AG04450 (cell line): ENCODE measurements around the gene HRH3. TPM values are rescaled to one million over a fixed set of nuclear protein-coding genes. Genes with fewer than 3 reads are reported as not detected.

Experiments
- CTCF ChIA-PET: fragments of 300-600, 350-600 bp; formaldehyde crosslinking; extraction: SDS; loops from one replicate; lab custom pipeline; 2022; ENCODE audit warnings: antibody characterized with exemption, inconsistent platforms; lab: Charles Lee
- POLR2A ChIA-PET: fragments of 350-600 bp; formaldehyde crosslinking; extraction: SDS; loops from one replicate; lab custom pipeline; 2021; ENCODE audit warnings: antibody characterized with exemption, inconsistent platforms; lab: Yijun Ruan, JAX
- DNase-seq: peaks from one replicate; pipeline ENCODE4 v3.0.0-alpha.2; 2011; ENCODE audit warnings: low read depth, low spot score
- H3K27ac ChIP-seq: one replicate; pipeline ENCODE4 v1.5.1; 2012; ENCODE audit warnings: low read depth, low read length, control low read depth
- H3K27me3 ChIP-seq: one replicate; pipeline ENCODE4 v1.6.0; 2012; ENCODE audit warnings: low read length; ENCODE audit not compliant: control insufficient read depth, insufficient read depth
- H3K4me3 ChIP-seq: 2 replicates; pipeline ENCODE4 v1.5.1; 2011; ENCODE audit warnings: mild to moderate bottlenecking, low read depth, low read length, control low read depth
- H3K9me3 ChIP-seq: 2 replicates; pipeline ENCODE4 v1.5.1; 2012; ENCODE audit warnings: low read length; ENCODE audit not compliant: control insufficient read depth, insufficient read depth
- CTCF ChIP-seq: IDR thresholded peaks from 2 replicates; pipeline ENCODE4 v1.5.1; 2011; ENCODE audit warnings: low read depth, low read length, control low read depth, inconsistent platforms
- polyA plus RNA-seq: library from polyadenylated mRNA; depleted of rRNA; stranded (reverse); fragments of >200 nt; gene quantifications from 2 replicates; pipeline ENCODE4 v1.2.3, GENCODE V29; 2011

HRH3 gene
- polyA plus RNA-seq, 1 experiment, result not detected

DNA sequence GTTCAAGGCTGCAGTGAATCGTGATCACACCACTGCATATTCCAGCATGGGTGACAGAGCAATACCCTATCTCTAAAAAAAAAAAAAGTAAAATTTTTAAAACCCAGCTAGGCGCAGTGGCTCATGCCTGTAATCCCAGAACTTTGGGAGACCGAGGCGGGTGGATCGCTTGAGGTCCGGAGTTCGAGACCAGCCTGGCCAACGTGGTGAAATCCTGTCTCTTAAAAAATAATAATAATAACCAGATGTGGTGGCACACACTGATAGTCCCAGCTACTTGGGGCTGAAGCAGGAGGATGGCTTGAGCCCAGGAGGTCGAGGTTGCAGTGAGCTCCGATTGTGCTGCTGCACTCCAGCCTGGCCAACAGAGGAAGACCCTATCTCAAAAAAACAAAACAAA is 23.8 kb downstream of the HRH3 start:
- Histone ChIP-seq H3K27me3 (no peaks in the 10 kb centered on the region), H3K27ac (no peak overlapping the region), H3K9me3 (no peaks in the 10 kb centered on the region; the same call in 1 of the 2 replicates), H3K4me3 (no peak overlapping the region)
- ChIA-PET POLR2A (no interaction called here), CTCF (no interaction called here)
- DNase-seq, result no peak
- no peak for TF ChIP-seq CTCF

GRCh38 chr20:62195736-62196135 is 24.3 kb downstream of the HRH3 start:
- no peak overlapping the region for H3K4me3 ChIP-seq
- no peak for TF ChIP-seq CTCF
- DNase-seq, result no peak
- ChIA-PET CTCF (no interaction called here), POLR2A (no interaction called here)
- H3K27me3 ChIP-seq, result no peaks in the 10 kb centered on the region
- no peaks in the 10 kb centered on the region; the same call in 1 of the 2 replicates for H3K9me3 ChIP-seq
- H3K27ac ChIP-seq, result no peak overlapping the region

DNA sequence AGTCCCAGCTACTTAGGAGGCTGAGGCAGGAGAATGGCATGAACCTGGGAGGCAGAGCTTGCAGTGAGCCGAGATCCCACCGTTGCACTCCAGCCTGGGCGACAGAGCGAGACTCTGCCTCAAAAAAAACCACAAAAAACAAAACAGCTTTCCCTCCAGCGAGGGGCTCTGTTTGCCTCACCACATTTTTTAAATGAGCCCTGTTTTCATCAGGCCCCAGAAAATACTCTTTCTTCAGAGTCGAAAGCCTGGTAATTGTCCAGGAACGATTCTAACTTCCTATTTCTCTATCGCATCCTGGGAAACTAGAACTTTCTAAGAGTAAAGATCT is 25.0 kb downstream of the HRH3 start:
- Histone ChIP-seq H3K4me3 (no peak overlapping the region), H3K9me3 (no peaks in the 10 kb centered on the region; the same call in 1 of the 2 replicates), H3K27ac (no peak overlapping the region), H3K27me3 (no peaks in the 10 kb centered on the region)
- CTCF ChIA-PET, result no interaction called here
- no peak for TF ChIP-seq CTCF
- POLR2A ChIA-PET, result no interaction called here
- no peak for DNase-seq

DNA sequence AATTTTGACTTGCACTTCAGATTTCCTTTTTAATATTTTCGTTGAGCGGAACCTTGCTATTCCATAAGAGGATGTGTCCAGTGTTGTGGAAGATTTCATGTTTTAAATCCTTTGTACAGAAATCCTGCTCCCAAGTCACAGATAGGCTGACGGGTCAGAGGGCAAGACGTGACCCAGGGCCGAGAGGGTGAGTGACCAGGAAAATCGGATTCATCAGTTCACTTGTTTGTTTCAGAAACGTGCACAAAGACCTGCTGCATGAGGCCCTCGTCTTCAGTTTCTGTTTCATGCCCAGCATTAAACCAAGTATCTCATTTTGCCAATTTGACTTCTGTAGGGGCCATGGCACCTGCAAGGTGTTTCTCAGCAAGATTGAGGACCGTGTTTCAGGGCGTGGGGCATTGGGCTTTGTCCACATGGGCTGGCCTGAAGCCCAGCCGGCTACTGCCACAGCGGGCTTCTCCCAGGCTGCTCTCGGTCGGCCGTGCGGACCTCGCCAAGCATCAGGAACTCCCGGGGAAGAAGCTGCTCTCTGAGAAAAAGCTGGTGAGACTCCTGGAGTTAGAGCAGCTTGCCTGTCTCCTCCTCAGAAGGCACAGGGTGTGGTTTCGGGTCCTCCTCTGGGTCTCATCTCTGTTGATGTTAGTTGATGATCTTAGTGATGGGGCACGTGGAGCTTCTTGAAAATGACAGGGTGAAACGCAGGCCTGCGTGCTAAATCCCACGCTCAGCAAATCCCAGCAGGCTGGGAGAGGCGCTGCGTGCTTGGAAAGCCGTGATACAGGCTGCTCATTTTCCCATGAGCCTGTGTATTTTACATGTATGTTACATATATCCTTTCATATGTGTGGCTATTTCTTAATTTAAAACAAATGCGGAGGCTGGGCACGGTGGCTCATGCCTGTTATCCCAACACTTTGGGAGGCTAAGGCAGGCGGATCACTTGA is 26.7 kb downstream of the HRH3 start:
- Histone ChIP-seq H3K27ac (no peak overlapping the region), H3K9me3 (no peaks in the 10 kb centered on the region; the same call in 1 of the 2 replicates), H3K4me3 (no peak overlapping the region), H3K27me3 (no peaks in the 10 kb centered on the region)
- TF ChIP-seq CTCF, result no peak
- POLR2A ChIA-PET, result no interaction called here
- CTCF ChIA-PET, result no interaction called here
- no peak for DNase-seq

DNA sequence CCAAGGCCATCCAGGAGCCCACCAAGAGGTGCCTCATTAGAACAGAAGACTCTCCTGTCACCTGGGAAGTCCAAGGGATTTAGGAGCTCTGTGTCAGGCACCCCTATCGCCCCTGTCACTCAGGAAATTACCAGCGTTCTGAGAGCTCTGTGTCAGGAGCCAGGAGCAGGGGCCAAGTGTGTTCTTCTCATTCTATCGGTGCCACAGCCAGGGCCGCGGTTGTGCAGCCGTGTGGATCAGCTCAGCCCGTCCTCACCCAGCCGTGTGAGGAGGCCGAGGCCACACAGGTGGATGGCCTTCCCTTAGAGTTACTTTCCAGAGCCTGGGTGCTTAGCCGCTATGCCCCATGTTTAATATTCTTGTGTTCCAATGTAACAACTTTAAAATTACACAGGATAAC is 27.4 kb downstream of the HRH3 start:
- H3K27ac ChIP-seq, result no peak overlapping the region
- CTCF ChIA-PET, result no interaction called here
- no peak overlapping the region for H3K4me3 ChIP-seq
- no peak for TF ChIP-seq CTCF
- POLR2A ChIA-PET, result no interaction called here
- no peaks in the 10 kb centered on the region for H3K9me3 ChIP-seq
- no peak for DNase-seq
- no peaks in the 10 kb centered on the region for H3K27me3 ChIP-seq
